Measurements from ENCODE around the gene THOC3.
"Not testable (repeated sequence)": the region's sequence is repeated elsewhere in the genome, so short reads cannot be mapped to it uniquely, and the experiment has no call there.

DNA sequence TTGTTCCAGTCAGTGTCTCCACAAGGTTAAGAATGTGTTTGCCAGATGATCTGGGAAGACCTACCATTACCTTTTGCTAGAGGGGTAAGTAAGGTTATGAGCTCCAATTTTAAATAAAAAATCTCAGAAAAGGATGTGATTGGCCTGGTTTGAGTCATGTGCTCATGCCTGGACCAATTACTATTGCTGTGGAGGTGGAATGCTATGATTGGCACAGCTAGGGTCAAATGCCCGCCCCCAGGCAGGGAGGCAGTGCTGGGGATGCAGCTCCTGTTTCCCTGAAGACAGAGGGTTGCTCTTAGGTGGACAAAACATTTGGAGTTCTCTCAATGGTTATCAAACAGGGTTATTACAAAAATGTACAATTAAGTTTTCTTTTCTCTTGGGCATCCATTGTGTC, 29.6 kb downstream of the THOC3 start:
- not testable (repeated sequence) for TF ChIP-seq POLR2A (IDR thresholded peaks at IDR 0.05)
- TF ChIP-seq, protein P1, sequence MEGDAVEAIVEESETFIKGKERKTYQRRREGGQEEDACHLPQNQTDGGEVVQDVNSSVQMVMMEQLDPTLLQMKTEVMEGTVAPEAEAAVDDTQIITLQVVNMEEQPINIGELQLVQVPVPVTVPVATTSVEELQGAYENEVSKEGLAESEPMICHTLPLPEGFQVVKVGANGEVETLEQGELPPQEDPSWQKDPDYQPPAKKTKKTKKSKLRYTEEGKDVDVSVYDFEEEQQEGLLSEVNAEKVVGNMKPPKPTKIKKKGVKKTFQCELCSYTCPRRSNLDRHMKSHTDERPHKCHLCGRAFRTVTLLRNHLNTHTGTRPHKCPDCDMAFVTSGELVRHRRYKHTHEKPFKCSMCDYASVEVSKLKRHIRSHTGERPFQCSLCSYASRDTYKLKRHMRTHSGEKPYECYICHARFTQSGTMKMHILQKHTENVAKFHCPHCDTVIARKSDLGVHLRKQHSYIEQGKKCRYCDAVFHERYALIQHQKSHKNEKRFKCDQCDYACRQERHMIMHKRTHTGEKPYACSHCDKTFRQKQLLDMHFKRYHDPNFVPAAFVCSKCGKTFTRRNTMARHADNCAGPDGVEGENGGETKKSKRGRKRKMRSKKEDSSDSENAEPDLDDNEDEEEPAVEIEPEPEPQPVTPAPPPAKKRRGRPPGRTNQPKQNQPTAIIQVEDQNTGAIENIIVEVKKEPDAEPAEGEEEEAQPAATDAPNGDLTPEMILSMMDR (IDR thresholded peaks at IDR 0.05), result not testable (repeated sequence)
